GM21367 (cell line): ENCODE measurements around the gene NR2F1.

Source experiments
- ATAC-seq: cut with Tn5 transposase; IDR thresholded peaks from one replicate; pipeline ENCODE4 v1.9.1; 2021; ENCODE audit not compliant: unreplicated experiment

Gene NR2F1

DNA sequence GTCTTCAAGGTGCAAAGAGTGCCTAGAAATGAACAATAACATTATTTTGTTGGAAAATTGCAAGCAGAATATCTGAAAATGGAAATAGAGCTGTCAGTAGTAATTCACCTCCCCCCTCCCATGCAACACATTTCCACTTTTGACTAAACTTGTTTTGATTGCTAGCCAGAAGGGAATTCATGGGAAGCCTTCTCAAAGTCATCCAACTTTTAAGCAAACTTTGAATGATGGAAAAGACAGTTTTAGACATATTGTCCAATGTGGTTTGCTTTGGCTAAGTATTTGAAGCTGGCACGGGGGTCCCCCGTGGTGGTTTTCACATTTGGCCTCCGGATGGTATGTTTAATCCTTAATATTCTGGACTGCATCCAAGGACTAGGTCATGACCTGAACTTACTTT, 7.5 kb downstream of the NR2F1 start:
- no peak for ATAC-seq

DNA sequence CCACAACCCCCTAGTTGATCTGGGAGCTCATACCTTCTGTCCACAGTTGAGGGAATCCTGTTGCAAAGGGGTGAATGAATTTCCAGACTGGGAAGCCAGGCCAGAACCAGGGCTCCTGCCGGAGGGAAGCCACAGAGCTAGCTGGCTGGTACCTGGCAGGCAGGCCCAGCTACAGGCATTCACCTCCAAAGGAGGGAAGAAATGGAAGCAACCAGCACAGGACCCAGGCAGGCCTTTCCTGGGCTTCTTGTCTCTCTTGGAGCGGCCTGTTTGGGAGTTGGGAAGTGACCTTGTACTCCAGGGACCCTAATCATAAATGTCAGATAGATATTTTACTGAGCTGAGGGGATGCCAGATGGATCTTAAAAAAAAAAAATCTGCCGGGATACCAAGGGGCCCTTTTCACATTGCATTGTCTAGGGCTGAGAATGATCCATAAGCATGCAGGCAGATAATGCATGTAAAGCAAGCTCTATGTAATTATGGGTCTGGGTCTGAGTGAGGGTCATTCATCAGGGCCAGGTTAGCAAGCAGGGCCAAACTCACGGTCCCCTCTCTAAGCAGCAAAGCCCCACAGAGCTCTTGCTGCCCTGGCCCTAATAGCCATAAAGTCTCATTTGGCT, 8.4 kb downstream of the NR2F1 start:
- ATAC-seq = no peak

DNA sequence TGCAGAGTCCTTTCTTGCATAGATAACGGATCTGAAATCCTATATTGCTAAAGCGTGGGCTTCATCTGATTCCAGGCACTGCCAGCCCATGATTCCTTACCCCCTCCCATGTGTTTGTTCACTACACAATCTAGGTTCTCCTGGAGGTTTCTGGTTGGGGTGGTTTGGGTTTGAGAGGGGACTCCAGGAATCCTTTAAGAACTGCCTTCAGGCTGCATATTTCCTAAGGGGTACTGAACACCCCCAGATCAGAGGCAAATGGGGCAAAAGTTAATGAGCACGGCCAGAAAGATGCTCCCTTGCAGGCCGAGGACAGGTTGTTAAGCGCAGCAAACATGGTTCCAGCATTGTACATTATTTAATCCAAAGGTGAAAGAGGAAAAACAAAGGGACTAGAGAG, 9.9 kb downstream of the NR2F1 start:
- no peak for ATAC-seq

DNA sequence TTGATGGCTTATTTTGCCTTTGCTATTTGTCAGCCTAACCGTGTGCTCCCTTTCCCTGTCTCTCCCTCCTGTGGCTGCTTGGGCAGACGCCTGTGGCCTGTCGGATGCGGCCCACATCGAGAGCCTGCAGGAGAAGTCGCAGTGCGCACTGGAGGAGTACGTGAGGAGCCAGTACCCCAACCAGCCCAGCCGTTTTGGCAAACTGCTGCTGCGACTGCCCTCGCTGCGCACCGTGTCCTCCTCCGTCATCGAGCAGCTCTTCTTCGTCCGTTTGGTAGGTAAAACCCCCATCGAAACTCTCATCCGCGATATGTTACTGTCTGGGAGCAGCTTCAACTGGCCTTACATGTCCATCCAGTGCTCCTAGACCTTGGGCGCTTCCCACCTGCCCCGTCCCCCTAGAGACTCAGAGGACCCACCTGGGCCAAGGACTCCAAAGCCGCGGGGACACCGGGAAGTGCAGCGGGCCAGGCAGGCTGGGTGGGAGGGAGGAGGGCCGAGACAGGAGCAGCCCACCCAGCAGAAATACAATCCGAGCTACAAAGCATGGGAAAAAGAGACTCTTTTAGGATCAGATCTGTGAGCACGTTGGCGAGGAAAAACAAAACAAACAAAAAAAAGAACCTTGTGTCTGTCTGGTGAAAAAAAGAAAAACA, 10.6 kb downstream of the NR2F1 start:
- ATAC-seq = no peak

DNA sequence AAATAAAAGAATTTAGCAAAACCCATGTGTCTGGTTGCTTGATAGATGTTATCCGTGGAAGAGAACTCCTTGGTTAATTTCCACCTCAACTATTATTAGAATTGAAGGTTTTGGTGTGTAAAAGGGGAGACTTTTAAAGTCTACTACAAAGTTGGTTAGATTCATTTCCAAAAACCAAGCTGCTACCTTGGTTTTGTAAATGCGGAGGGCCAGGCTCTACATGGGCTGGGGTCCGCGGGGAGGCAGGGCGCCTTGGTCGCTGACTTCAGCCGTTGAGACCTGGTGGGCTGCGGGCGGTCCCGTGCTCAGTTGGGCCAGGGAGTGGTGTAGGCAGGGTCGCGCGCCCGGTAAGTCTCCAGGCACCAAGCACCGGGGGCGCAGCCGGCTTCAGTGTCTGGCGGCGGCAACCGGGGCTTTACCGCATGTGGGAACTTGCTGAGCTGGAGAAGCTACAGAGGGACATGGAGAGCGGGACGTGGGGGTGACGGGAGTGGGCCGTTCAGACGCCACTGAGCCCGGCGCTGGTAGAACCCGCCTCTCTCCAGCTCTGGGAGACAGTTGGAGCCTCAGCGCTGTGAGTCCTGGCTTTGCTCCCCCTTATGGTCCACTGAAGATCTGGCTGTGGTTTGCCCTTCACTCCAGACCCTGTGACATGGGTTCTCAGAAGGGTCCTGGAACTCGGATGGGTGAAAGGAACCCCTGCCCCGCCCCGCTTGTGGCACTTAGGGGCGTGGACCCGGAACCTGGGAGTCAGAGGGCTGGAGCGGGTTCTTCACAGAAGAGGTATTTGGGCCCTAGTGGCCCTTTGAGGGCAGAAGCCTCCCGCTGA, 11.8 kb downstream of the NR2F1 start:
- ATAC-seq = no peak

DNA sequence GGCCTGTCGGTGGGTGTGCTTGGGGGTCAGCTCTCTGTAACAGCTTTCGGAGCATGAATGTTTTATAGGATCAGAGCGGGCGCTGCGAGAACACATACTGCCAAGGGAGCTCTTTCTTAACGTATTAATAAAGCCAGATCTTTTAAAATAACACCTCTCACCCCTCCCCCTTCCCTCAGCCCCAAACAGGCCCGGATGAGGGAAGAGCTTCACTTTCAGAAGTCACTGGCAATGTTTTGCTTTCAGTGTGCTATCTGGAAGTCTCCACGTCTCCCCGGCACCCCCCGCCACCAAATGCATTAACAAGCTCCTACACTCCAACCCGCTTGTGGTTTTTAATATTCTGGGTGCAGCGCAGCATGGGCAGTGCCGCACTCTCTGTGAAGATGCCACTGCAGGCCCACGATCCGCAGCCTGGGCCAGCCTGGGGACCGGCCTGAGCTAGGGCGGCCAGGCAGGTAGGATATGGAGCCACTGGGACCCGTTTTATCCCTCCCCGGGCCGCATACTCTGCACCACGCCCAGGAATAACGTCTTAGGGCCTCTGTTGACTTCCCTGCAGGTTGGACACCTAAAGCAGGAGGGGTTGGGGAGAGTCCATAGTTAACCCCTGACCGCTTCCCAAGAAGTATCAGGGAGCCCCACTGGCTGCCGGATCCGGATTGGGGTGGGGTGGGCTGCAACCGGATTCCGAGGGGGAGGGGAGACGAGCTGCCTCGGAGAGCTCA, 12.6 kb downstream of the NR2F1 start:
- ATAC-seq = no peak

DNA sequence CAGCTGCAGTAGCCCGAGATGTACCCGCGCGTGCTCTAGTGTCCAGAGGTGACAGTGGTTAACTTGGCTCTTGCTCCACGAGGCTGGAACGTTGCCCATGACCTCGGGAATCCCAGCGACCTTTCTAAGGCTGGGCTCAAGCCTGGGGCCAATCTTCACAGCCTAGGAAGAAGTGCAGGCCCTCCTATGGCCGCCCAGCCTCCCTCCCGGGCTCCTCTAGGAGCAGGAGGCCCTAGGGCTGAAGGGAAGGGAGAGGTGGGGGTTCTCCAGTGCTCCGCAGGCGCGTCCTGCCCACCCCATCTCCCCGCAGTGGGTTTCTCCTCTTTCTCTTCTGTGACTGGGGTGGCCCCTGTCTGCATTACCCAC, 13.3 kb downstream of the NR2F1 start:
- ATAC-seq = no peak

DNA sequence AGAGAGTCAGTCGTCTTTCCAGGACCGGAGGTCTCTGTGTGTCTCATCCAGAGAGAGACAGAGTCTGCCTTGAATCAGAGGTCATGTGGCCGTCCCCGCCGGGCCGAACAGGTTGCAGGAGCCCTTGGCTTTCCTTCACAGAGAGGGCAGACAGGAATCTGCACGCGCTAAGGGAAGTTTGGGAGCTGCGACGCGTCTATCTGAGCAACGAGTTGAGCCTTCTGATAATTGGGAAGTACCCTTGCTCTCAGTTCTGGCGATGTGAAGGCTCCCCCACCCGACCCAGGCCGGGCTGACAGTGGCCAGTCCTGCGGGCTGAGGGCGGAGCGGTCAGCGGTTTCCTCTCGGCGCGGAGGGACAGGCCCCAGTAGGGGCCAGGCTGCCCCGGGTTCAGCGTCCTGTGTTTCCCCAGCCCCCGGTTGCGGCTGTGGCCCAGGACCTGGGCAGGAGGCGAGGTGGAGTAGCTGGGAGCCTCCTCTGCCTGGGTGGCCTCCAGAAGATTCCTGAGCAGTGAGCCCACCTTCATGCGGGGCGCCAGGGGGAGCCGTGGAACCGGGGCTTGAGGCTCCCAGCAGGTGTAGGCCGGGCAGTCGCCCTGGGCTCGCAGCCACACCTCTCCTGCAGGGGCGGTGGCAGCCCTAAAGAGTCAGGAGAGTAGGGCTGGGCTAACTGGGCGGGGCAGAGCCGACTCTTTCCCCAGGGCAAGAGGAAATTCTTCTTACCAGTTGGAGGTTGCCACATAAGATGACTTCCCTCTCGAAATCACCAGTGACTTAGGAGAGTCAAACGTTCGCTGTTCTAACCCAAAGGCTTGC, 13.9 kb downstream of the NR2F1 start:
- ATAC-seq = no peak

DNA sequence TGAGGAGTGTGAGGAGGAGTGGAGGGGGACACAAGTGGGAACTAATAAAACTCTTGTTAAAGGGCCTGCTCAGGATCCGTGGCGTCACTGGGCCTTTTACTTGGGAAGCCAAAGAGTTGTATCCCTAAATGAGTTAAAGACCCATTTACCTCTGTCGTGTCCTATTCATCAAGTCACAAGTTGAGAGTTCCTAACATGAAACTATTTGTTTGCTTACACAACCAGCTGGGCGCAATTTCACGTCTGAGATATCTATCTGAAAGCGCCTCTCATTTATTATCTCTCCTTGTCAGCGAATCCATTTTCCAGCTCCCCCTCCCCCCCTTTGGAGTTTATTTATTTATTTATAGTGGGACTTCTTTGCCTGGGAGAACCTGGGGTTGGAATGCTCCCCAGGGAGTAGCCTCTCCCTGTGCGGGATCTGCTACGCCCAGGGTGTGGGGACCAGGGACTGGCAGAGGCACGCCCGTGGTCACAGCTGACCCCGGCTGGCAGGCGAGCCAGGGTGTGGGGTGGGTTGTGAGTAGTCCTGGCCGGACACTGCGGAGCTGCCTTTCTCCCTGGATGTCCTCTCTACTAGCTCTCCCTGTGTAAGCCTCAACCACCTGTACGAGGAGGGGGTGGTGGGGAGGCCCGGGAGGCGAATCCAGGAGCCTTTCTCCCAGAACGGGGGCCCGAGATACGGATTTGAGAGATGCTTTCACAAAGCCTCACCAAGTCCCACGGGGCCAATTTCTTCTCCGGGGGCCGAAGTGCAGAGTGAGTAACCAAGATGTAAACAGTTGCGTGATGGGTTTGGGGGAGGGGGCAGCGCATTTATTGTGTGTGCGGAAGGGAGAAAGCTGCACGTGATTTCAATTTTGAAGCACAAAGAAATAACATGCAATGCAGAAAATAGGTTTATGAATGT, 15.3 kb downstream of the NR2F1 start:
- ATAC-seq = no peak

DNA sequence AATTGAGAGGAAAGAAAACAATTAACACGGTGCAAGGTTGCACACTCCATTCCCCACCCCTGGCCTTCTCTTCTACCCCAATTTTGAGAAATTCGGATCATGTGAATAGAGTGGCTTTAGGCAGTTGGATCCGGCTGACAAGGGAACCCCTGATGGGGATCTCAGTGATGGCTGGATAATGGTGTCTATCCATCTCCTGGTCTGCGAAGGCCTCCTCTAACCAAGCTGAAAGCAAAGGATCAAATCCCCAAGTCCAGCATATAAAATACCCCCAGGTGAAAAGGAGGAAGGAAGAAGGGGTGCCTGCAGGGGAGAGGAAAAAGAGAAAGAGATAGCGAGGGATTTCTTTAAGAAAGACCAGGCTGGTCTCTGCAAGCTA, 16.0 kb downstream of the NR2F1 start:
- no peak for ATAC-seq

DNA sequence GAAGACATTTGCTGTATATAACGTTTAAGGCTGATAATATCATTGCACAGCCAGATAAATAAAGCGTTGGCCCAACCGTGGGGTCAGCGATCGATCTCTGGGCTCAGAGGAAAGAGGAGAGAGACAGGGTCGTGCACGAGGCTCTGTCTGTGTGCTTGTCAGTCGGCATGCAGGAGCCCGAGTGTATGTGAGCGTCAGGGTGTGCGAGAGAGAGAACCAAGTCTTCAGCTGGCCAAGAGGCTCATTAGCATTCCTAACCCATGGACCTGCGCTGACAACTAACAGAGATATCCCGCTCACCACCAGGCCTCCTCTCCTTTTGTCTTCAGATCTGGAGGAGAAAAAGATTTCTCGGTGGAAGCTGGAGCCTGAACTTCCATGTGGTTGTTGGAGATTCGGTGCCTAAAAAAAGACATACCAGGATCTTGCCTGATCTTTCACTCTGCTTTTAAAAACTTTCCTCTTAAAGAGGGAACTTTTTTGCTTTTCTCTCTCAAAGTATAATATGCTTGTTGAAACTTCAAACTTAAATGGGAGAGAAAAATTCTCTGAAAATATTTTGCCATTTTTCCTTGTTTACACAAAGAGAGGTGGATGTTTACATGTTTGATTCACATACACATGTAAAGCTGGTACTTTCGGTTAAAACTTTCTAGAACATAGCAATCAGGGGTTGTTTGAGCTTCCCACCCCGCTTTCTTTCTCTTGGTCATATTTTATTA, 16.5 kb downstream of the NR2F1 start:
- no peak for ATAC-seq

DNA sequence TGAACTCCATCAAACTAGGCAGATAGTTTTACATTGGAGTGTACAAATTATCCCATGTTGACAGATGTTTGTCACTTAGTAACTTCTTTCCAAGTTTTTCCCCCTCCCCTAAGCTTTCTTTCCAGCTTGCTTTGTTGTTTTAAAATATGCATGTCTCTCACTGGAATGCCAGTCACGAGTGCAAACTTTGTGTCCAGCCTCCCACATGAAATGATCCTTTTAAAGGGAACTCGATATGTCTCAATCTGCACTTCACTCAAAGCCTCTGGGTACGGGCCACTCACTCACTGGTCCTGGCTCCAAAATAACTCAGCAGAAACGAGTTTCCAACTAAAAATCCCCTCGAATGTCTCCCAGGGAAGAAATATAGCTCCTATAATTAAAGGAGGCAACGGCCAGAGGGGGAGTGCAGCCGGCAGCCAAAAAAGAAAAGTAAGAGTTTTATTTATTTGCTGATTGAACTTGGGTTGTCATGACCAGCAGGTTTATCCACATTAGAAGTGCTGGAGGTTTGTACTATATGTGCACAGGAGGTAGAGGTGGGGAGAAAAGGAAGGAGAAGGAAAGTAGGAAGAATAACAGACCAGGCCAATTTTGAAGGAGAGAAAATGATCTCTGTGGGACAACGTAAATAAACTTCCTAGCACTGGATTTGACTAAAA, 17.5 kb downstream of the NR2F1 start:
- no peak for ATAC-seq

DNA sequence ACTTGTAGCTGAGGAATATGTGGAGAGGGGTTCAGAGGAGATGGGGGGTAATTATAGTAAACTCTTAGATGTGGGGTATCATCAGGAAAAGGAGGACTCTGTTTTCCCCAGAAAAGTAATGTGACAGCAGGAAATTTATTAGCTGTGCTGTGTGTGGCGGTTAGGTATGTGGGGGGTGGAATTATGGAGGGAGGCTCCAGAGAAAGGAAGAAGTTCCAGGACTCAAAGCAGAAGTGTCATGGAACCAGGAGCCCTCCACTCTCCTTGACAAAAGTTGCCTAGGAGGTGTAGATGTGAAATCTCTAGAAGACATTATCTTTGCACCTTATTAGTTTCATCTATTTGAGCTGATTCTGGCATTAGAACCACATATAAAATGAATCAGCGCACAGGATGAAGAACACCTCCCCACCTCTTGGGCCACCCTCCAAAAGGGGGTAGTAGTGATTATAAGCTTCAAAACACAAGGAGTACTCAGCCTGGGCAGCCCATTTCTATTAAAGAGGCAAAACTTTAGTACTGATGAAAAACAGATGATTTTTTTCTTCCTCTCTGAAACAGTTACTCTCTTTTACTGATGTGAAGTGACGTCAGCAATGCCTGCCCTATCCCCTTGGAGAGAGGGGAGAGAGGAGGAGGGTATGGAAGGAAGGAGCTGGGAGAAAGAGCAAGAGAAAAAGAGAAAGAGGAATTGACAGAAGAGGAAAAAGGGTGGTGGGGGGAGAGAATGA, 18.2 kb downstream of the NR2F1 start:
- no peak for ATAC-seq

DNA sequence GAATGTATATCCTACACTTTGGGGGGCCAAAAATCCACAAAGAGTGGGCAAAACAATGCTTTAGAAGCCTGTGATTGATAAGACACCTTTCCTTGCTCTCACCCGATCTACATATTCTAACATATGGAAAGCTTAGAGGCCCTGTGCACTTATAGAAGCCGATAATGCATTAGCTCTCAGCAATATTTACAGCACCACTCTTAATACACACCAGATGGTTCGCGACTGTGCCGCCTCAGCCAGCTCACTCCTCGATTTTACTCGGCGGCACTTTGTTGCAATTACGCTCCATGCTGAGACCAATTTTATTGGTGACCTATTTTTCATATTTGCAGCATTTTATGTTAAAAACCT, 18.8 kb downstream of the NR2F1 start:
- ATAC-seq = no peak

DNA sequence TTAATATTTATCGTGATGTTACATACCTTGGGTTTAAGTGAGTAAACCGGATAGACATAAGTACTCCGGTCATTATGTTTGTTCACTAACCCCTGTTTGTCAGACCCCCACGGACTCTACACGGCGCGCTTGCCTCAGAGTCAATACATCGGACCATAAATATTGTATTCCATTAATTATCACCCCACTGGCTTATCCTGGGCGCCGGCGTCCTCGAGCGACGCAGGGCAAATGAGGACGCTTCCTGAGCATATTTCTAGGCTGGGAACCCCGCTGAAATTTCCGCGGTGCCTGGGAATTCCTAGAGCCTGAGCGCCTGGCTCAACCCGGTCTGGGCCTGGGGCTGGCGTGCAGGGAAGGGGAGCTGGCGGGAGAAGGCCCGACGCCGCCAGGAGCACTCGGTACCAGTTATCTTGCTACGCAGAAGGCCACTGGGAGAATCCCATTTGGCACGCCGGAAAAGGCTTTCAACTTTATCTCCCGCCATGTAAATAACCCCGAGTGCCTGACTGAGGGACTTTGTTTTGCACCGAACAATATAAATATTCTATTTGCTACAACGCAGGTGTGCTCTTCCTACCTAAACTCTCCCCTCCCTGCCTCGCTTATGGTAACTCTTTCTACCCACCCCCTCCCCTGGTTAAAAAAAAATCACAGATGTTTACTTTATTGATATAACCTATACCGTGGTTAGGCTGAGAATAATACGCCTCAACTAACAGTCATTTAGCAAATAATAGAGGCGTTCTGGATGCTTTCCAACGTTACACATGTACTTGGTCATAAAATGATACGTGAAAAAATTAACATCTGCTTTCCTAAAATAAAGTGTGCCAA, 19.4 kb downstream of the NR2F1 start:
- ATAC-seq = no peak

DNA sequence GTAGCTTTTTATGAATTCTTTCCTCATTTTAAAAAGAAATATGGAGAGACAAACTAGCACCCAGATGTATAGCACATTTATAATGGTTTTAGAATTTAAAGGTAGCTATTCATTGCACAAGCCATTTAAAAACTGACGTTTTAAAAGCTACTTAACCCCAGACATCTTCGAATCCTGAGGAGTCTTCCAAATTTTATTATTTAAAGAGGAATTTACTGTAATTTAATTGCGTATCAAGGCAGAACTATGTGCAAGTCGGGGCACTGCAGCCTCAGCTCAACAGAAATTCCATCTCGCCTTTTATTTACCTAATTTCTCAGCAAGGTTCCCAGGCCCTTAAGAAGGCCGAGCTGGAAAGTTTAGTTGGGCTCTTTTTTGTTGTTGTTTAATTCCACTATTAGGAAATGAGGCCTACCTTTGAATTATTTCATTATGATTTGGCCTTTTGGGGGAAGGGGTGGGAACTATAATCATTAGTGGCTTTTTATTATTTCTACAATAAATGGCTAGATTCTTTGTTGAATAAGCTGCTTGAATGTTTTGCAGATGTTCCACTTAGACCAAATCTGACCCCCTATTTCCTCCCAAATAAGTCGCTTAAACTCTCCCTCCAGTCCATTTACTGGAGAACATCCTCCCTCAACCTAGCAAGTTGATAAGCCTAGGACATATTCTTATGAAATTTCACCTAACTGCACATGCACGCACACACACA, 20.2 kb downstream of the NR2F1 start:
- ATAC-seq = no peak
